Naive thymus-derived CD4-positive, alpha-beta T cell (primary cell): Measurements from ENCODE around the gene DNAH2. TPM values are rescaled to one million over a fixed set of nuclear protein-coding genes. Genes with fewer than 3 reads are reported as not detected.

Experiments
- ATAC-seq: fragments of 150-1000 bp; cut with Tn5 transposase; 2 replicates; pipeline ENCODE4 v1.10.0; 2021; ENCODE audit warnings: mild to moderate bottlenecking, moderate library complexity
- CTCF ChIA-PET: fragments of 350-600 bp; sonication (Branson Sonifier 250); formaldehyde crosslinking; loops from one replicate; lab custom pipeline; 2021; ENCODE audit warnings: antibody characterized with exemption; lab: Charles Lee
- POLR2A ChIA-PET: fragments of 350-600 bp; sonication (Branson Sonifier 250); formaldehyde crosslinking; loops from one replicate; lab custom pipeline; 2021; ENCODE audit warnings: antibody characterized with exemption, inconsistent platforms; lab: Charles Lee
- DNase-seq, 9 donors: peaks; one replicate each; pipeline versions ENCODE4 v3.0.0 to v3.0.0-alpha.2; 2020 to 2022; ENCODE audit warnings: mixed read lengths in 1 of 9
- H3K27ac ChIP-seq: one replicate; pipeline ENCODE4 v1.7.0; 2013; ENCODE audit warnings: mild to moderate bottlenecking, low read depth, low read length, moderate library complexity
- H3K27me3 ChIP-seq, 2 donors: one replicate each; pipeline ENCODE4 v1.7.0; 2013; ENCODE audit warnings: low read length in 2 of 2, mild to moderate bottlenecking in 2 of 2, moderate library complexity in 2 of 2; ENCODE audit not compliant: control insufficient read depth in 2 of 2, insufficient read depth in 2 of 2
- H3K36me3 ChIP-seq, 3 experiments: 1 replicate in 2 of 3; 2 replicates in 1 of 3; pipeline ENCODE4 v1.7.0; 2013; ENCODE audit warnings: low read length in 3 of 3, mild to moderate bottlenecking in 3 of 3, moderate library complexity in 1 of 3; ENCODE audit not compliant: insufficient read depth in 3 of 3, control insufficient read depth in 2 of 3
- H3K4me1 ChIP-seq, 2 donors: one replicate each; pipeline ENCODE4 v1.7.0; 2013; ENCODE audit warnings: low read length in 2 of 2, mild to moderate bottlenecking in 2 of 2, moderate library complexity in 1 of 2; ENCODE audit not compliant: control insufficient read depth in 2 of 2, insufficient read depth in 2 of 2
- H3K4me3 ChIP-seq: 2 replicates; pipeline ENCODE4 v1.7.0; 2013; ENCODE audit warnings: mild to moderate bottlenecking, low read length
- H3K9me3 ChIP-seq, 3 experiments: 1 replicate in 2 of 3; 2 replicates in 1 of 3; pipeline ENCODE4 v1.7.0; 2013; ENCODE audit warnings: low read length in 3 of 3; ENCODE audit not compliant: control insufficient read depth in 2 of 3
- H3K27ac Mint-ChIP-seq, 9 donors: one replicate each; pipeline ENCODE4 v1.8.0; 2020 to 2022; ENCODE audit warnings: mixed read lengths in 9 of 9, mild to moderate bottlenecking in 8 of 9, moderate library complexity in 5 of 9, inconsistent platforms in 2 of 9
- H3K27me3 Mint-ChIP-seq, 5 donors: one replicate each; pipeline ENCODE4 v1.8.0; 2021 to 2022; ENCODE audit warnings: mixed read lengths in 5 of 5, mild to moderate bottlenecking in 1 of 5
- H3K36me3 Mint-ChIP-seq, 5 donors: one replicate each; pipeline ENCODE4 v1.8.0; 2020 to 2022; ENCODE audit warnings: mixed read lengths in 5 of 5, mild to moderate bottlenecking in 3 of 5, inconsistent platforms in 1 of 5
- H3K4me1 Mint-ChIP-seq, 7 donors: one replicate each; pipeline ENCODE4 v1.8.0; 2020 to 2022; ENCODE audit warnings: mixed read lengths in 7 of 7, mild to moderate bottlenecking in 3 of 7, inconsistent platforms in 1 of 7
- H3K4me3 Mint-ChIP-seq, 10 donors: one replicate each; pipeline ENCODE4 v1.8.0; 2020 to 2022; ENCODE audit warnings: mild to moderate bottlenecking in 10 of 10, mixed read lengths in 10 of 10, moderate library complexity in 6 of 10, inconsistent platforms in 2 of 10
- H3K9me3 Mint-ChIP-seq, 11 donors: one replicate each; pipeline ENCODE4 v1.8.0; 2020 to 2022; ENCODE audit warnings: mixed read lengths in 11 of 11, mild to moderate bottlenecking in 4 of 11, inconsistent platforms in 1 of 11, moderate library complexity in 1 of 11
- intact Hi-C, 2 donors: fragments of 100-400 bp; cut with micrococcal nuclease; formaldehyde crosslinking; loops; one replicate each; pipeline ENCODE4 v1.15.1; 2023
- polyA plus RNA-seq, 2 donors: library from polyadenylated mRNA; unstranded; fragments of 300-500 nt; fragmentation: Illumina TruSeq; gene quantifications; one replicate each; pipeline ENCODE4 v1.2.3, GENCODE V29; 2021
- total RNA-seq, 6 experiments: library from RNA in 5 of 6; stranded (reverse) in 5 of 6; gene quantifications; 1 replicate in 5 of 6; 2 replicates in 1 of 6; pipeline ENCODE4 v1.2.3 and lab custom pipeline; 2021 to 2026

The DNAH2 gene
- total and polyA plus RNA-seq, 7 experiments from 2014 or later: 0.03 TPM; not detected in 6

- intact Hi-C loops: no loop called here
- H3K27me3 ChIP-seq: no peaks in the 10 kb centered on the region
- no peaks in the 10 kb centered on the region for H3K9me3 ChIP-seq
- Mint-ChIP-seq H3K27me3 (peaks cover 5 to 19% (median 6%) of the 10 kb centered on the region in 5 donors), H3K36me3 (no peaks in the 10 kb centered on the region), H3K4me1 (peaks cover 0 to 2% (median 0%) of the 10 kb centered on the region in 7 donors), H3K27ac (no peak overlapping the region), H3K4me3 (no peak overlapping the region), H3K9me3 (no peaks in the 10 kb centered on the region)
- H3K4me3 ChIP-seq: no peak overlapping the region
- DNase-seq (no peak), ATAC-seq (no peak)
- no peaks in the 10 kb centered on the region for H3K36me3 ChIP-seq
- ChIA-PET CTCF (no interaction called here), POLR2A (no interaction called here)
- H3K4me1 ChIP-seq: no peaks in the 10 kb centered on the region
- no peak overlapping the region for H3K27ac ChIP-seq
Measured at GRCh38 chr17:7755095-7755890, 37.7 kb downstream of the DNAH2 start.

GRCh38 chr17:7756968-7757367, 39.4 kb downstream of the DNAH2 start:
- no peaks in the 10 kb centered on the region for H3K36me3 Mint-ChIP-seq
- Histone ChIP-seq H3K4me1 (no peaks in the 10 kb centered on the region), H3K9me3 (no peaks in the 10 kb centered on the region), H3K27me3 (no peaks in the 10 kb centered on the region), H3K4me3 (no peak overlapping the region), H3K27ac (no peak overlapping the region), H3K36me3 (no peaks in the 10 kb centered on the region)
- no peak for DNase-seq
- ChIA-PET POLR2A (interaction anchor here (0.7 kb wide), 1 partner anchor 327 kb away, joined by 3 read pairs; no protein-coding TSS in a partner anchor), CTCF (no interaction called here)
- peaks cover 0 to 2% (median 0%) of the 10 kb centered on the region in 7 donors for H3K4me1 Mint-ChIP-seq
- no peak overlapping the region for H3K27ac Mint-ChIP-seq
- intact Hi-C loops: no loop called here
- H3K27me3 Mint-ChIP-seq: peaks cover 5 to 18% (median 6%) of the 10 kb centered on the region in 5 donors
- no peak overlapping the region for H3K4me3 Mint-ChIP-seq
- no peaks in the 10 kb centered on the region for H3K9me3 Mint-ChIP-seq
- no peak for ATAC-seq

GRCh38 chr17:7763919-7764318, 46.4 kb downstream of the DNAH2 start:
- Histone ChIP-seq H3K9me3 (no peaks in the 10 kb centered on the region), H3K27me3 (no peaks in the 10 kb centered on the region), H3K27ac (no peak overlapping the region), H3K4me1 (no peaks in the 10 kb centered on the region), H3K36me3 (no peaks in the 10 kb centered on the region), H3K4me3 (no peak overlapping the region)
- intact Hi-C loops: no loop called here
- DNase-seq (no peak), ATAC-seq (no peak)
- peaks cover 0 to 12% (median 0%) of the 10 kb centered on the region in 5 donors for H3K27me3 Mint-ChIP-seq
- no peaks in the 10 kb centered on the region for H3K9me3 Mint-ChIP-seq
- ChIA-PET POLR2A (no interaction called here), CTCF (interaction anchor here (1.1 kb wide), 1 partner anchor 279 kb away, joined by 4 read pairs; no protein-coding TSS in a partner anchor)
- H3K36me3 Mint-ChIP-seq: no peaks in the 10 kb centered on the region
- H3K27ac Mint-ChIP-seq: no peak overlapping the region
- H3K4me3 Mint-ChIP-seq: no peak overlapping the region
- no peaks in the 10 kb centered on the region for H3K4me1 Mint-ChIP-seq

- CTCF ChIA-PET: no interaction called here
- POLR2A ChIA-PET: no interaction called here
Measured at GRCh38 chr17:7767004-7767403, 49.5 kb downstream of the DNAH2 start.

GRCh38 chr17:7767405-7768021, 50.0 kb downstream of the DNAH2 start:
- Mint-ChIP-seq H3K9me3 (no peaks in the 10 kb centered on the region), H3K27ac (no peak overlapping the region), H3K4me3 (no peak overlapping the region), H3K36me3 (no peaks in the 10 kb centered on the region), H3K4me1 (peaks cover 0 to 5% (median 0%) of the 10 kb centered on the region in 7 donors), H3K27me3 (peaks cover 0 to 23% (median 7%) of the 10 kb centered on the region in 5 donors)
- ATAC-seq (no peak), DNase-seq (no peak)
- Histone ChIP-seq H3K4me3 (no peak overlapping the region), H3K9me3 (no peaks in the 10 kb centered on the region), H3K27ac (no peak overlapping the region), H3K4me1 (no peaks in the 10 kb centered on the region), H3K36me3 (no peaks in the 10 kb centered on the region), H3K27me3 (no peaks in the 10 kb centered on the region)
- POLR2A ChIA-PET: no interaction called here
- intact Hi-C loops: no loop called here
- CTCF ChIA-PET: no interaction called here

More at GRCh38 chr17:7767004-7767403, 49.5 kb downstream of the DNAH2 start:
- Mint-ChIP-seq H3K9me3 (no peaks in the 10 kb centered on the region), H3K4me3 (no peak overlapping the region), H3K27ac (no peak overlapping the region), H3K36me3 (no peaks in the 10 kb centered on the region), H3K4me1 (peaks cover 0 to 5% (median 0%) of the 10 kb centered on the region in 7 donors), H3K27me3 (peaks cover 0 to 22% (median 7%) of the 10 kb centered on the region in 5 donors)
- H3K9me3 ChIP-seq: no peaks in the 10 kb centered on the region
- DNase-seq (no peak), ATAC-seq (no peak)
- no peak overlapping the region for H3K4me3 ChIP-seq
- no peaks in the 10 kb centered on the region for H3K27me3 ChIP-seq
- no peaks in the 10 kb centered on the region for H3K36me3 ChIP-seq
- intact Hi-C loops: no loop called here
- H3K4me1 ChIP-seq: no peaks in the 10 kb centered on the region
- H3K27ac ChIP-seq: no peak overlapping the region

GRCh38 chr17:7769854-7770253, 52.3 kb downstream of the DNAH2 start:
- Mint-ChIP-seq H3K36me3 (no peaks in the 10 kb centered on the region), H3K4me3 (no peak overlapping the region), H3K9me3 (no peaks in the 10 kb centered on the region), H3K4me1 (peaks cover 0 to 5% (median 0%) of the 10 kb centered on the region in 7 donors), H3K27ac (no peak overlapping the region), H3K27me3 (peaks cover 13 to 40% (median 16%) of the 10 kb centered on the region in 5 donors)
- Histone ChIP-seq H3K36me3 (no peaks in the 10 kb centered on the region), H3K4me3 (no peak overlapping the region), H3K27me3 (no peaks in the 10 kb centered on the region), H3K27ac (no peak overlapping the region), H3K9me3 (no peaks in the 10 kb centered on the region), H3K4me1 (no peaks in the 10 kb centered on the region)
- ChIA-PET CTCF (no interaction called here), POLR2A (no interaction called here)
- no peak for DNase-seq
- intact Hi-C loops: no loop called here
- no peak for ATAC-seq
